ENCODE measurements around the gene ATP6V1A.

GRCh38 chr3:113728661-113729060, 18.2 kb upstream of the ATP6V1A start:
- no peak for TF ChIP-seq CTCF (IDR thresholded peaks at IDR 0.05; ENCODE audit: insufficient read depth, low read length, poor library complexity, severe bottlenecking)
- no peak for TF ChIP-seq EZH2phosphoT487 (conservative IDR thresholded peaks at IDR 0.05; ENCODE audit: low read length)
